Neuronal stem cell (in vitro differentiated cells): Measurements from ENCODE around the gene PLEKHH1.
A peak's percentile ranks its signal among the peaks of the same experiment; 100 is the strongest.

ENCODE experiments used
- DNase-seq: peaks from one replicate; pipeline ENCODE4 v3.0.0-alpha.2; 2013; ENCODE audit warnings: low spot score
- H2AFZ ChIP-seq: one replicate; pipeline ENCODE4 v1.6.1; 2013; ENCODE audit warnings: mild to moderate bottlenecking, low read length, inconsistent platforms
- H2AK5ac ChIP-seq: 2 replicates; pipeline ENCODE4 v1.6.1; 2013; ENCODE audit warnings: low read depth, mild to moderate bottlenecking, inconsistent platforms, low read length, moderate library complexity, mixed read lengths
- H2BK120ac ChIP-seq: 2 replicates; pipeline ENCODE4 v1.6.1; 2013; ENCODE audit warnings: low read depth, mild to moderate bottlenecking, inconsistent platforms, low read length, moderate library complexity, mixed read lengths
- H2BK12ac ChIP-seq: one replicate; pipeline ENCODE4 v1.6.1; 2013; ENCODE audit warnings: low read length, inconsistent platforms
- H2BK15ac ChIP-seq: 2 replicates; pipeline ENCODE4 v1.6.1; 2013; ENCODE audit warnings: mild to moderate bottlenecking, low read length, inconsistent platforms, mixed read lengths
- H2BK5ac ChIP-seq: one replicate; pipeline ENCODE4 v1.6.1; 2013; ENCODE audit warnings: inconsistent platforms, mild to moderate bottlenecking, low read length, moderate library complexity
- H3K14ac ChIP-seq: one replicate; pipeline ENCODE4 v1.6.1; 2013; ENCODE audit warnings: low read length, inconsistent platforms
- H3K18ac ChIP-seq: 2 replicates; pipeline ENCODE4 v1.6.1; 2013; ENCODE audit warnings: low read length, inconsistent platforms
- H3K23ac ChIP-seq: 2 replicates; pipeline ENCODE4 v1.6.1; 2013; ENCODE audit warnings: low read depth, mild to moderate bottlenecking, mixed read lengths, low read length, inconsistent platforms; ENCODE audit not compliant: poor library complexity
- H3K27ac ChIP-seq: replicated peaks from 3 replicates; pipeline ENCODE4 v1.5.1; 2013; ENCODE audit warnings: low read length, inconsistent platforms
- H3K27me3 ChIP-seq, 3 experiments: 2 replicates each; pipeline ENCODE4 v1.6.1; 2013; ENCODE audit warnings: low read length in 3 of 3, mild to moderate bottlenecking in 2 of 3, inconsistent platforms in 1 of 3, low read depth in 1 of 3, mixed read lengths in 1 of 3, moderate library complexity in 1 of 3; ENCODE audit not compliant: control insufficient read depth in 3 of 3, insufficient read depth in 3 of 3
- H3K36me3 ChIP-seq, 2 donors: replicated peaks in 1 of 2; 2 replicates each; pipeline ENCODE4 v1.6.1; 2013; ENCODE audit warnings: low read length in 2 of 2; ENCODE audit not compliant: control insufficient read depth in 2 of 2, insufficient read depth in 2 of 2
- H3K4ac ChIP-seq: 2 replicates; pipeline ENCODE4 v1.6.1; 2013; ENCODE audit warnings: inconsistent platforms, mild to moderate bottlenecking, low read length, moderate library complexity
- H3K4me1 ChIP-seq, 2 donors: 1 replicate in 1 of 2; 2 replicates in 1 of 2; pipeline ENCODE4 v1.6.1; 2013; ENCODE audit warnings: low read length in 2 of 2, low read depth in 1 of 2; ENCODE audit not compliant: control insufficient read depth in 2 of 2, insufficient read depth in 1 of 2
- H3K4me2 ChIP-seq: one replicate; pipeline ENCODE4 v1.6.1; 2013; ENCODE audit warnings: mild to moderate bottlenecking, low read length, inconsistent platforms; ENCODE audit not compliant: insufficient read depth, poor library complexity, severe bottlenecking
- H3K4me3 ChIP-seq, 2 donors: 2 replicates each; pipeline ENCODE4 v1.5.1; 2013; ENCODE audit warnings: low read length in 2 of 2, mild to moderate bottlenecking in 2 of 2, inconsistent platforms in 1 of 2, moderate library complexity in 1 of 2
- H3K79me1 ChIP-seq: one replicate; pipeline ENCODE4 v1.6.1; 2013; ENCODE audit warnings: low read depth, mild to moderate bottlenecking, inconsistent platforms, low read length, moderate library complexity
- H3K9ac ChIP-seq: one replicate; pipeline ENCODE4 v1.6.1; 2013; ENCODE audit warnings: mild to moderate bottlenecking, low read depth, low read length, inconsistent platforms; ENCODE audit not compliant: poor library complexity
- H3K9me3 ChIP-seq, 2 donors: replicated peaks in 1 of 2; 2 replicates each; pipeline versions ENCODE3 to v1.6.1; 2013; ENCODE audit warnings: low read length in 2 of 2, mild to moderate bottlenecking in 2 of 2, inconsistent platforms in 1 of 2, low read depth in 1 of 2, mixed read lengths in 1 of 2, moderate library complexity in 1 of 2; ENCODE audit not compliant: control insufficient read depth in 2 of 2, insufficient read depth in 1 of 2
- H4K8ac ChIP-seq: one replicate; pipeline ENCODE4 v1.6.1; 2013; ENCODE audit warnings: low read depth, mild to moderate bottlenecking, inconsistent platforms, low read length, moderate library complexity
- H4K91ac ChIP-seq: one replicate; pipeline ENCODE4 v1.6.1; 2013; ENCODE audit warnings: low read length, low read depth, mild to moderate bottlenecking, inconsistent platforms; ENCODE audit not compliant: poor library complexity
- WGBS, 2 donors: extraction: QIAGEN DNeasy Blood & Tissue Kit; methylation state at CpG; one replicate each; pipeline ENCODE4 v1.1.7; 2013; ENCODE audit warnings: missing lambda C conversion rate in 2 of 2, mixed read lengths in 1 of 2; ENCODE audit not compliant: insufficient read length in 2 of 2, insufficient replicate concordance in 1 of 2; ENCODE audit errors: extremely low coverage in 2 of 2; 5-methylcytosine and 5-hydroxymethylcytosine counted together

The PLEKHH1 gene

DNA sequence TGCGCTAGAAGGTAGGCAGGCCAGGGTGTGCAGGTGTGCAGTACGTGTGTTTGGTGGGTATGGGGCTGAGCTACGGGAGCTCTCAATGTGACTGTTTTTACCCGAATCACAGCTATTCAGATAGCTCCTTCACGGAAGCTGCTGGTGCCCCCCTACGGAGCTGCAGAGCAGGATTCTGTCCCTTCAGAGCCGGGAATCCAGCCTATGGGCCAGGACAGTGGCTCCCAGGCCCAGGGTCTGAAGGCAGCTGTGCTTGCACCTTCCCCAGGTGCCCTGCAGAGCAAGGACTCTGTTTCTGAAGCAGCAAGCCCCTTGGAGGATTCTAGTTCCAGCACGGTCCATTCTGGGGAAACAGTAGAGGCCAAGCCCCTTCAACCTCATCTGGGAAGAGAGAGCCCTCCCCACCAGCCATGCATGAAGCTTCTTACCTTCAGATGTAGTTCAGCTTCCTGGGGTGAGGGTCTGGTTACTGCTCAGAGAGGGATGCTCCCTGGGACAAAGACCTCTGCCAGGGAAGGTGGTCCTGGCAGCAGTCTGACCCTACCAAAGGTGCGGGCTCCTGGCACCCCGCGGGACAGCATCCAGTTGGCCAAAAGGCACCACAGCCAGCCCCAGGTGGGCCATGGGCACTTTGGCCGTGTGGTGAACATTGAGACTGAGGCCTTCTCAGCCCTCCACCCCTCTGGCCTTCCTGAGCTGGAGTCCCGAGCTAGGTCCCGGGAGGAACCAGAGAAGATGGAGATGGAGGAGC lies 29.1 kb downstream of the PLEKHH1 start:
- Histone ChIP-seq H2AK5ac (peak overlapping the region; percentile 46), H2BK120ac (no peak overlapping the region), H4K8ac (peak overlapping the region; percentile 65), H2BK15ac (no peak overlapping the region), H2AFZ (no peak overlapping the region), H3K14ac (no peak overlapping the region), H3K27ac (no peak overlapping the region), H3K18ac (no peak overlapping the region), H3K27me3 (no peaks in the 10 kb centered on the region), H3K4me3 (no peak overlapping the region), H3K4ac (no peak overlapping the region), H4K91ac (no peak overlapping the region), H3K36me3 (peaks cover 0 to 5% of the 10 kb centered on the region in 2 donors), H3K23ac (no peak overlapping the region), H3K9me3 (no peaks in the 10 kb centered on the region), H3K4me2 (no peak overlapping the region), H3K4me1 (peaks cover 0 to 6% of the 10 kb centered on the region in 2 donors), H2BK12ac (peak overlapping the region; percentile 81), H3K79me1 (peaks cover 2% of the 10 kb centered on the region), H3K9ac (no peak overlapping the region), H2BK5ac (no peak overlapping the region)
- WGBS, 2 donors = no CpG with 5 or more reads among the region's 14 CpGs
- no peak for DNase-seq

DNA sequence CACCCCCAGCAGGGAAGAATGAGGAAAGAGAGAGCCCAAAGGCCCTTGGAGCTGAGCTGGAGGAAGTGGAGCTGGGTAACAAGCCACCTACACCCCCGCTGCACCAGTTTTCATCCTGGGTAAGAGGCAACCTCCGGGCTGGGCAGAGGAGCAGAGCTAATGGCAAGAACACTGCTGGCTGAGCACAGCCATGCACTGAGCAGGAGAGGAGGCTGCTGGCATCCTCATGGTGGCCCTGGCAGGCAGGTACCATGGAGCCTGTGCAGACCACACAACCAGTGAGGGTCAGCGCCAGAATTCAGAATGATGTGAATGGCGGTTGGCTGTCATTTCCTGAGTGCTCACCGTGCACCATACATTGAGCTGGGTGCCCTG lies 29.7 kb downstream of the PLEKHH1 start:
- H3K4me1 ChIP-seq = peaks cover 0 to 8% of the 10 kb centered on the region in 2 donors
- no CpG with 5 or more reads among the region's 5 CpGs for WGBS, 2 donors

DNA sequence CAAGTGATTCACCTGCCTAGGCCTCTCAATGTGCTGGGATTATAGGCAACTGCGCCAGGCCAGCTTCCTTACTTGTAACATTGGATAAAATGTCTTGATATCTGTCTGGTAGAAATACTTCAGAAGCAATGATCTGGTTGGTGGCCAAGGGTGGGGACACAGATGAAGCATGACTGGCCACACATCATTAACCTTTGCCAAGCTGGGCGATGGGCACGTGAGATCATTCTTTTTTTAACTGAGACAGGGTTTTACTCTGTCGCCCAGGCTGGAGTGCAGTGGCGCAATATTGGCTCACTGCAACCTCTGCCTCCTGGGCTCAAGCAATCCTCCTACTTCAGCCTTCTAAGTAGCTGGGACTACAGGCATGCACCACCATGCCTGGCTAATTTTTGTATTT lies 31.1 kb downstream of the PLEKHH1 start:
- no peak overlapping the region for H2BK12ac ChIP-seq
- H3K4ac ChIP-seq = no peak overlapping the region
- H2BK120ac ChIP-seq = no peak overlapping the region
- no peak overlapping the region for H4K8ac ChIP-seq
- no peak overlapping the region for H2BK5ac ChIP-seq
- H3K79me1 ChIP-seq = peaks cover 2% of the 10 kb centered on the region
- no peak overlapping the region for H3K23ac ChIP-seq
- no peak overlapping the region for H3K9ac ChIP-seq
- no peak overlapping the region for H3K4me3 ChIP-seq
- H4K91ac ChIP-seq = no peak overlapping the region
- no peak for DNase-seq
- H3K18ac ChIP-seq = no peak overlapping the region
- H3K36me3 ChIP-seq = peaks cover 0 to 5% of the 10 kb centered on the region in 2 donors
- no CpG with 5 or more reads among the region's 5 CpGs for WGBS, 2 donors
- H3K27me3 ChIP-seq = no peaks in the 10 kb centered on the region
- H2AK5ac ChIP-seq = no peak overlapping the region
- H3K9me3 ChIP-seq = no peaks in the 10 kb centered on the region
- no peak overlapping the region for H3K14ac ChIP-seq
- H3K4me1 ChIP-seq = peaks cover 0 to 9% of the 10 kb centered on the region in 2 donors
- no peak overlapping the region for H2BK15ac ChIP-seq
- no peak overlapping the region for H3K27ac ChIP-seq
- H2AFZ ChIP-seq = no peak overlapping the region
- no peak overlapping the region for H3K4me2 ChIP-seq

More for the DNA sequence above, 29.7 kb downstream of the PLEKHH1 start:
- Histone ChIP-seq H3K36me3 (peaks cover 0 to 5% of the 10 kb centered on the region in 2 donors), H3K4ac (no peak overlapping the region), H2BK120ac (no peak overlapping the region), H3K23ac (peak overlapping the region; percentile 3), H3K79me1 (peaks cover 2% of the 10 kb centered on the region), H2AFZ (no peak overlapping the region), H4K91ac (no peak overlapping the region), H3K27ac (no peak overlapping the region), H3K9ac (no peak overlapping the region), H3K4me2 (no peak overlapping the region), H3K14ac (no peak overlapping the region), H3K9me3 (no peaks in the 10 kb centered on the region), H3K18ac (no peak overlapping the region), H2BK5ac (no peak overlapping the region), H3K4me3 (no peak overlapping the region), H2BK12ac (no peak overlapping the region), H2AK5ac (no peak overlapping the region), H4K8ac (no peak overlapping the region), H3K27me3 (no peaks in the 10 kb centered on the region), H2BK15ac (no peak overlapping the region)
- DNase-seq = no peak

DNA sequence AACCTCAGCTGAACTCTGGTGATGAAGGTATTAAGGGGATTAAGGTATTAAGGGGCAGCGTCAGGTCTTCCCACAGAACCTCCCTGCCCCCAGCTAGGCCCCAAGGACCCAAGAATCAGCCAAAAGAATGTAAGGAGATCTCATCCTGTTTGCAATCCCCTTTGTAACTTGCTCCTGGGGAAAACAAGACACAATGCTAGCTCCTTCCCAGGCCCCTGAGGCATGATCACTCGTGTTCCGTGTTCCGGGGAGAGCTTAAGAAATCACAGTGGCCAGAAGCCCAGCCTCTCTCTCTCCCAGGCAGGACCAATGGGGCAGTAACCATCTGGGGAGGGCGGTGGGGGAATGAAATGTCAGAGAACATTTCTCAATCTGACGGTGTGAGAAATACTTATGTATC lies 33.8 kb downstream of the PLEKHH1 start:
- Histone ChIP-seq H2BK5ac (no peak overlapping the region), H2BK12ac (no peak overlapping the region), H3K23ac (no peak overlapping the region), H3K27ac (no peak overlapping the region), H3K36me3 (peaks cover 0 to 5% of the 10 kb centered on the region in 2 donors), H3K4ac (no peak overlapping the region), H3K4me3 (no peak overlapping the region), H2BK15ac (no peak overlapping the region), H2BK120ac (no peak overlapping the region), H4K91ac (no peak overlapping the region), H3K9me3 (no peaks in the 10 kb centered on the region), H3K18ac (no peak overlapping the region), H2AK5ac (no peak overlapping the region), H3K4me2 (no peak overlapping the region), H3K14ac (no peak overlapping the region), H3K27me3 (no peaks in the 10 kb centered on the region), H3K9ac (no peak overlapping the region), H4K8ac (no peak overlapping the region), H2AFZ (no peak overlapping the region), H3K4me1 (peaks cover 0 to 7% of the 10 kb centered on the region in 2 donors), H3K79me1 (peaks cover under 1% of the 10 kb centered on the region)
- no peak for DNase-seq
- WGBS, 2 donors = no CpG with 5 or more reads among the region's 6 CpGs
